Mesothelial cell of epicardium (in vitro differentiated cells): Measurements from ENCODE around the gene SALL2. TPM values are rescaled to one million over a fixed set of nuclear protein-coding genes. Genes with fewer than 3 reads are reported as not detected.

Experiments
- DNase-seq, 2 experiments: peaks; one replicate each; pipeline ENCODE4 v3.0.0; 2021; ENCODE audit warnings: low spot score in 2 of 2; ENCODE audit not compliant: unreplicated experiment in 2 of 2
- H3K27ac Mint-ChIP-seq: 2 replicates; pipeline ENCODE4 v1.8.0; 2021; ENCODE audit warnings: mixed read lengths
- H3K27me3 Mint-ChIP-seq: 2 replicates; pipeline ENCODE4 v1.8.0; 2021; ENCODE audit warnings: low read depth, mixed read lengths
- H3K36me3 Mint-ChIP-seq: 2 replicates; pipeline ENCODE4 v1.8.0; 2021; ENCODE audit warnings: mixed read lengths
- H3K4me1 Mint-ChIP-seq: 2 replicates; pipeline ENCODE4 v1.8.0; 2021; ENCODE audit warnings: mixed read lengths
- H3K4me3 Mint-ChIP-seq: 2 replicates; pipeline ENCODE4 v1.8.0; 2021; ENCODE audit warnings: mild to moderate bottlenecking, moderate library complexity, mixed read lengths
- H3K9me3 Mint-ChIP-seq: 2 replicates; pipeline ENCODE4 v1.8.0; 2021; ENCODE audit warnings: mixed read lengths
- CTCF ChIP-seq: fragments of 200-600 bp; sonication (generic); IDR thresholded peaks from one replicate; pipeline ENCODE4 v1.5.0; 2021; ENCODE audit warnings: antibody characterized with exemption; ENCODE audit not compliant: unreplicated experiment
- total RNA-seq: library from RNA; stranded (reverse); gene quantifications from 3 replicates; pipeline ENCODE4 v1.2.1, GENCODE V29; 2021

Gene SALL2
- total RNA-seq, 1 donor from 2014 or later = 44.6 TPM

DNA sequence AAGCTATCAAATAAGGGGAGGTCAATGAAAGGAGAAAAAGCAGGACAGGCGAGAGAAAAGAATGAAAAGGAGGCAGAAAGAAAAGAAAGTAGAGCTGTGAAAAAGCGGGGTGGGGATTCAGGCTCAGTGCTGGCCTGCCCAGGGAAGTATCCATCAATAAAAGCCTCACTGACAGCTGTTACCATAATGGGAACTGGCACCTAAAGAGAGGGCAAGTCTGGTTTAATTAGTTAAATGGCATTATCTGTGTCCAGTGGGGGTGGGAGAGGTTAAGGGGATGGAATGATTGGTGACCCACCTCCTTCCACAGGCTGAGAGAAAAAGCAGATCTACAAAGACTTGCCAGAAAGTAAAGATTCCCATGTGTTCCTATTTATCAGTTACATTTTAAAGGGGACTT lies 7.4 kb downstream of the SALL2 start:
- peak overlapping the region; percentile 3 for H3K27ac Mint-ChIP-seq
- TF ChIP-seq CTCF = no peak

GRCh38 chr14:21514341-21514740 lies 11.8 kb downstream of the SALL2 start:
- no peaks in the 10 kb centered on the region for H3K9me3 Mint-ChIP-seq
- no peak overlapping the region for H3K4me3 Mint-ChIP-seq
- H3K4me1 Mint-ChIP-seq = peaks cover 17% of the 10 kb centered on the region
- TF ChIP-seq CTCF = no peak
- H3K27ac Mint-ChIP-seq = no peak overlapping the region
- DNase-seq = no peak
- H3K27me3 Mint-ChIP-seq = no peaks in the 10 kb centered on the region
- no peaks in the 10 kb centered on the region for H3K36me3 Mint-ChIP-seq

More for the DNA sequence above, 7.4 kb downstream of the SALL2 start:
- no peaks in the 10 kb centered on the region for H3K27me3 Mint-ChIP-seq
- no peak overlapping the region for H3K4me3 Mint-ChIP-seq
- no peaks in the 10 kb centered on the region for H3K9me3 Mint-ChIP-seq
- H3K36me3 Mint-ChIP-seq = peaks cover 26% of the 10 kb centered on the region
- DNase-seq = no peak
- peaks cover 13% of the 10 kb centered on the region for H3K4me1 Mint-ChIP-seq

DNA sequence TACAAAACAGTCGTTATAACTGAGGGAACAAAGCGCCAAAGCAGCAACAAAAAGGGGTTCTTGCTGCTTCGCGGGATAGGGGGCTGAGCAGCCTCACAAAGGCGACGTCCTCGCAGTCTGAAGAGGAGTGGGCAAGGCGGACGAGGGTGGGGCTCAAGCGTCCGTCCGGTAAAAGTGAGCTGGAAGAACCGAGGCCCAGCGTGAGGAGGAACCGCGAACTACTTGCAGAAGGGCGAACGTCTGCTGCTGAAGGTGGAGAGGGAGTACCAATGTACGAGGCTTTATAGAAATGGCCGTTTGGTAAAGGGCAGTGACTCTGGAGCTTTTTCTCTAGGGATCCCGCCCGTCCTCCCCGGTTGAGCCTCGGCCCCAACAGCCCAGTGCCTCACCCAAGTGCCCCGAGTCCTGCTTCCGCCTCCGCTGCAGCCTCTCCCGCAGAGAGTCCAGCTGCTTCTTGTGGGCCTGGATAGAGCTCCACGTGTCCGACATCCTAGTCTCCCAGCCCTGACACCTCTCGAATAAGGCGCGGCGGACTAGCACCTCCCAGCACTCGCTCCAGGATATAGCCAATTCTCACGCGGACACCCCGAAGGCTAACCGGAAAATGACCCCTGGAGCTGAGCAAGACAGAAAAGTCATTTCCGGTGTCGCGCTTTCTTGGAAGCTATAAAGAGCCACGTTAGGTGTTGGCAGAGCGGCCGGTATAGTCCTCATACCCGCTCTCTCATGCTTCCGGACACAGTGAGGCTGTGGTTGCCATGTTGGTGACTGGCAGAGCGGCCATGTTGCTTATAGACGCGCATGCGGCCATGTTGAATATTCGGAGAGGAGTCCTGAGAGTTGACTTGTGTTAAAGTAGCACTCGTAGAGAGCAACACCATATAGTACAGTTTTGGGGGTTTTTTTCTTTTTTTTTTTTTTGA lies 15.2 kb downstream of the SALL2 start, which contains the start of gene METTL3:
TSS of gene METTL3 (minus strand) at position 606 of the 923 bp plus-strand sequence. CDS start at position 489, 117 bp downstream.
- H3K9me3 Mint-ChIP-seq = no peaks in the 10 kb centered on the region
- peaks cover 9% of the 10 kb centered on the region for H3K36me3 Mint-ChIP-seq
- peak within 1 kb of the TSS; percentile 98 for H3K4me3 Mint-ChIP-seq
- H3K27ac Mint-ChIP-seq = peak within 1 kb of the TSS; percentile 97
- TF ChIP-seq CTCF = no peak
- no peaks in the 10 kb centered on the region for H3K27me3 Mint-ChIP-seq
- DNase-seq = peak; percentile 78 to 86
- H3K4me1 Mint-ChIP-seq = peaks cover 22% of the 10 kb centered on the region

- H3K4me3 Mint-ChIP-seq = peak overlapping the region; percentile 98
- peaks cover 22% of the 10 kb centered on the region for H3K4me1 Mint-ChIP-seq
- peaks cover 9% of the 10 kb centered on the region for H3K36me3 Mint-ChIP-seq
- H3K27ac Mint-ChIP-seq = peak overlapping the region; percentile 97
- H3K9me3 Mint-ChIP-seq = no peaks in the 10 kb centered on the region
- no peak for TF ChIP-seq CTCF
- no peaks in the 10 kb centered on the region for H3K27me3 Mint-ChIP-seq
- DNase-seq = no peak
Measured at GRCh38 chr14:21509432-21510143, 16.6 kb downstream of the SALL2 start.

GRCh38 chr14:21506557-21506956 lies 19.6 kb downstream of the SALL2 start:
- peaks cover 21% of the 10 kb centered on the region for H3K36me3 Mint-ChIP-seq
- no peak for TF ChIP-seq CTCF

More at GRCh38 chr14:21506557-21506956, 19.6 kb downstream of the SALL2 start:
- no peaks in the 10 kb centered on the region for H3K9me3 Mint-ChIP-seq
- peaks cover 18% of the 10 kb centered on the region for H3K4me1 Mint-ChIP-seq
- no peak for DNase-seq
- H3K27me3 Mint-ChIP-seq = no peaks in the 10 kb centered on the region
- no peak overlapping the region for H3K27ac Mint-ChIP-seq
- no peak overlapping the region for H3K4me3 Mint-ChIP-seq
